Mammary epithelial cell (primary cell): ENCODE data around the gene DOCK2.

Experiments
- EZH2 ChIP-seq: IDR thresholded peaks from 2 replicates; pipeline ENCODE4 v1.6.1; 2012; ENCODE audit warnings: low read length, inconsistent platforms, borderline replicate concordance
- TF ChIP-seq, protein P1 (sequence below), 2 donors: IDR thresholded peaks in 1 of 2; conservative IDR thresholded peaks in 1 of 2; 2 replicates each; pipeline ENCODE4 v1.5.1; 2011 to 2012; ENCODE audit warnings: inconsistent platforms in 2 of 2, low read length in 2 of 2, mild to moderate bottlenecking in 2 of 2, control low read depth in 1 of 2, low read depth in 1 of 2; ENCODE audit not compliant: insufficient read depth in 1 of 2; ENCODE audit errors: extremely low read depth in 1 of 2

DNA sequence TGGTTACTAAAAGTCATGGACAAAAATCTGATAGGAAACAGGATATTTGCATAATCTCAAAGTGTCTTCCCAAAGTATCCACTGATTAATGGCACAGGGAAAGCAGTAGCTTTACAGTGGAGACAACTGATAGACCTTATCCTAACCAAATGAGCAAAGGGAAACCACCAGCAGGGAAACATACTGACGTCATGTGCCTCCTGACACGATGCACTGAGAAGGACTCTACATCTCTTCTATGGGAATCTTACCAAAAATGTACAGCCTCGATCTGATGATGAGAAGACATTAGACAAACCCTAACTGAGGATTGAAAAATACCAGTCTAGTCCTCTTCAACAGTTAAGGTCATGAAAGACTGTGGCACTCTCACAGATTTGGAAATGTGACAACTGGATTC is 177.0 kb downstream of the DOCK2 start:
- TF ChIP-seq, protein P1, sequence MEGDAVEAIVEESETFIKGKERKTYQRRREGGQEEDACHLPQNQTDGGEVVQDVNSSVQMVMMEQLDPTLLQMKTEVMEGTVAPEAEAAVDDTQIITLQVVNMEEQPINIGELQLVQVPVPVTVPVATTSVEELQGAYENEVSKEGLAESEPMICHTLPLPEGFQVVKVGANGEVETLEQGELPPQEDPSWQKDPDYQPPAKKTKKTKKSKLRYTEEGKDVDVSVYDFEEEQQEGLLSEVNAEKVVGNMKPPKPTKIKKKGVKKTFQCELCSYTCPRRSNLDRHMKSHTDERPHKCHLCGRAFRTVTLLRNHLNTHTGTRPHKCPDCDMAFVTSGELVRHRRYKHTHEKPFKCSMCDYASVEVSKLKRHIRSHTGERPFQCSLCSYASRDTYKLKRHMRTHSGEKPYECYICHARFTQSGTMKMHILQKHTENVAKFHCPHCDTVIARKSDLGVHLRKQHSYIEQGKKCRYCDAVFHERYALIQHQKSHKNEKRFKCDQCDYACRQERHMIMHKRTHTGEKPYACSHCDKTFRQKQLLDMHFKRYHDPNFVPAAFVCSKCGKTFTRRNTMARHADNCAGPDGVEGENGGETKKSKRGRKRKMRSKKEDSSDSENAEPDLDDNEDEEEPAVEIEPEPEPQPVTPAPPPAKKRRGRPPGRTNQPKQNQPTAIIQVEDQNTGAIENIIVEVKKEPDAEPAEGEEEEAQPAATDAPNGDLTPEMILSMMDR (conservative IDR thresholded peaks at IDR 0.05 in 1 of 2, IDR thresholded peaks at IDR 0.05 in 1 of 2; ENCODE audit: extremely low read depth in 1 of 2, insufficient read depth in 1 of 2, low read depth in 1 of 2, low read length in 2 of 2) = no peak
- TF ChIP-seq EZH2 = no peak
